OCI-LY7 (cell line): ENCODE data around the gene EXOSC10. TPM values are rescaled to one million over a fixed set of nuclear protein-coding genes. Genes with fewer than 3 reads are reported as not detected.

Experiments used
- BruUV-seq: library from RNA; stranded (reverse); fragments of 400-500 nt; replicated peaks from 2 replicates; lab custom pipeline; 2021; lab: Mats Ljungman, UMichigan
- CTCF ChIA-PET: fragments of 300-600 bp; sonication (Branson Sonifier 250); formaldehyde crosslinking; loops from one replicate; lab custom pipeline; 2022; ENCODE audit warnings: antibody characterized with exemption; ENCODE audit not compliant: unreplicated experiment; lab: Charles Lee
- POLR2A ChIA-PET: fragments of 300-600 bp; sonication (Branson Sonifier 250); formaldehyde crosslinking; loops from one replicate; lab custom pipeline; 2022; ENCODE audit warnings: antibody characterized with exemption; lab: Charles Lee
- DNase-seq: peaks from one replicate; pipeline ENCODE4 v3.0.0-alpha.2; 2015; ENCODE audit warnings: low spot score
- H2AFZ ChIP-seq: fragments of 200-600 bp; sonication (generic), shearing (Covaris generic); 2 replicates; pipeline ENCODE4 v1.6.1; 2014; ENCODE audit warnings: mild to moderate bottlenecking, antibody characterized with exemption, low read length, moderate library complexity
- H3K27ac ChIP-seq: fragments of 200-600 bp; sonication (generic); 2 replicates; pipeline ENCODE4 v1.5.1; 2014; ENCODE audit warnings: mixed run types, low read depth, mild to moderate bottlenecking, moderate library complexity, low read length, inconsistent platforms; ENCODE audit not compliant: poor library complexity, severe bottlenecking
- H3K36me3 ChIP-seq: fragments of 200-600 bp; sonication (generic); 2 replicates; pipeline ENCODE4 v1.6.1; 2014; ENCODE audit warnings: mild to moderate bottlenecking, antibody characterized with exemption, low read length, moderate library complexity, mixed read lengths; ENCODE audit not compliant: insufficient read depth
- H3K4me1 ChIP-seq: fragments of 200-600 bp; sonication (generic); 2 replicates; pipeline ENCODE4 v1.5.1; 2014; ENCODE audit warnings: mild to moderate bottlenecking, low read length; ENCODE audit not compliant: insufficient read depth, poor library complexity, severe bottlenecking
- H3K4me2 ChIP-seq: fragments of 200-600 bp; sonication (generic); 2 replicates; pipeline ENCODE4 v1.6.1; 2014; ENCODE audit warnings: mild to moderate bottlenecking, low read length
- H3K4me3 ChIP-seq: fragments of 200-600 bp; sonication (generic); 2 replicates; pipeline ENCODE4 v1.5.1; 2014; ENCODE audit warnings: mild to moderate bottlenecking, low read depth, low read length; ENCODE audit not compliant: poor library complexity, severe bottlenecking
- H3K79me2 ChIP-seq: fragments of 200-600 bp; sonication (generic); 2 replicates; pipeline ENCODE4 v1.6.1; 2016; ENCODE audit warnings: low read depth, mild to moderate bottlenecking, low read length, moderate library complexity, mixed read lengths; ENCODE audit not compliant: insufficient read depth
- H3K9me2 ChIP-seq: fragments of 200-600 bp; sonication (generic); 2 replicates; pipeline ENCODE4 v1.6.1; 2016; ENCODE audit warnings: mild to moderate bottlenecking, low read length, mixed read lengths; ENCODE audit not compliant: insufficient read depth
- H3K9me3 ChIP-seq: fragments of 200-600 bp; sonication (generic); 2 replicates; pipeline ENCODE4 v1.6.1; 2014; ENCODE audit warnings: mild to moderate bottlenecking, mixed run types, low read length, mixed read lengths
- H4K20me1 ChIP-seq: fragments of 200-600 bp; sonication (generic); 2 replicates; pipeline ENCODE4 v1.6.1; 2014; ENCODE audit warnings: mild to moderate bottlenecking, antibody characterized with exemption, low read length, moderate library complexity, mixed read lengths; ENCODE audit not compliant: insufficient read depth
- CTCF ChIP-seq: fragments of 200-600 bp; sonication (generic); conservative IDR thresholded peaks from 2 replicates; pipeline ENCODE4 v1.5.1; 2014; ENCODE audit warnings: mild to moderate bottlenecking, antibody characterized with exemption, low read length, moderate library complexity, mixed read lengths
- EZH2phosphoT487 ChIP-seq: fragments of 200-600 bp; sonication (generic); IDR thresholded peaks from 2 replicates; pipeline ENCODE4 v1.6.1; 2018; ENCODE audit warnings: low read depth, borderline replicate concordance, mild to moderate bottlenecking, mixed run types, antibody characterized with exemption, low read length, moderate library complexity, mixed read lengths
- intact Hi-C: fragments of 100-400 bp; cut with micrococcal nuclease; formaldehyde crosslinking; loops from one replicate; pipeline ENCODE4 v1.10.0; 2022; ENCODE audit not compliant: unreplicated experiment
- total RNA-seq, 2 experiments: library from RNA; depleted of rRNA in 1 of 2; stranded (reverse); fragments of >200 nt in 1 of 2; shearing (Covaris generic) in 1 of 2; gene quantifications; 2 replicates each; pipeline ENCODE4 v1.2.3, GENCODE V29; 2014 to 2022

Gene EXOSC10
- total RNA-seq, 2 experiments from 2014 or later = 75.1 to 91.9 TPM

GRCh38 chr1:11068600-11069473 is 30.8 kb downstream of the EXOSC10 start:
- POLR2A ChIA-PET = no interaction called here

GRCh38 chr1:11067716-11068599 is 31.7 kb downstream of the EXOSC10 start:
- Histone ChIP-seq H4K20me1 (no peaks in the 10 kb centered on the region), H3K27ac (no peak overlapping the region), H3K4me2 (no peak overlapping the region), H3K79me2 (no peaks in the 10 kb centered on the region), H3K4me1 (peaks cover 13% of the 10 kb centered on the region), H3K9me2 (no peaks in the 10 kb centered on the region), H3K9me3 (no peaks in the 10 kb centered on the region), H3K4me3 (no peak overlapping the region), H2AFZ (no peak overlapping the region), H3K36me3 (peaks cover 91% of the 10 kb centered on the region)
- BruUV-seq = no TSS peak
- TF ChIP-seq EZH2phosphoT487 (no peak), CTCF (no peak)
- ChIA-PET CTCF (no interaction called here), POLR2A (no interaction called here)
- no peak for DNase-seq
- intact Hi-C loops = no loop called here

More at GRCh38 chr1:11068600-11069473, 30.8 kb downstream of the EXOSC10 start:
- H3K4me1 ChIP-seq = peaks cover 19% of the 10 kb centered on the region
- no TSS peak for BruUV-seq
- H3K36me3 ChIP-seq = peaks cover 92% of the 10 kb centered on the region
- no peak for DNase-seq
- H2AFZ ChIP-seq = no peak overlapping the region
- no peak overlapping the region for H3K4me3 ChIP-seq
- CTCF ChIA-PET = no interaction called here
- no peak for TF ChIP-seq CTCF
- no peak for TF ChIP-seq EZH2phosphoT487
- H3K9me3 ChIP-seq = no peaks in the 10 kb centered on the region
- no peaks in the 10 kb centered on the region for H3K9me2 ChIP-seq
- no peaks in the 10 kb centered on the region for H4K20me1 ChIP-seq
- H3K79me2 ChIP-seq = no peaks in the 10 kb centered on the region
- H3K4me2 ChIP-seq = no peak overlapping the region
- intact Hi-C loops = no loop called here
- H3K27ac ChIP-seq = no peak overlapping the region
